ENCODE measurements around the gene PHACTR3. TPM values are rescaled to one million over a fixed set of nuclear protein-coding genes. Genes with fewer than 3 reads are reported as not detected.

Gene PHACTR3
- total RNA-seq, 2 donors from 2014 or later = 0.13 TPM; not detected in 1

DNA sequence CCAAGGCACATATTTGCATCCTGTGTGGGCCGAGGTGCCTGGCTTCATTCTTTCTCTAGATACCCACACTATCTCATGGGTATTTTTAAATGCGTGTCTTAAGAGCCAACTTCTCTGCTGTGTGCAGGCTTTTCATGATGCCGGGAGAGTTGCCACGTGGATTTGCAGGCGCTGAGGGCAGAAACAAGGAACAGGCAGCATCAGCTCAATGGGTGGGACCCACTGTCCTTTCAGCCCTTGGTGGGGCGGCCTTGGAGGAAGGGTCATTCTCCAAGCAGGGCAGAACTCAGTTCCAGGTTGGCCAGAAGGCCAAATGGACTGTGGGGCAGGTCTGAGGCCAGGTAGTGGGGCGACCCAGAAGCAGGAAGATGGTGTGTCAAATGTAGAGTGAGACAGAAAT is 84.7 kb downstream of the PHACTR3 start:
- no peak for DNase-seq
- 58 to 74% methylated on average over 2 to 7 of the region's 7 CpGs for WGBS, 2 experiments (ENCODE audit: insufficient coverage in 1 of 2, insufficient read length in 1 of 2)

DNA sequence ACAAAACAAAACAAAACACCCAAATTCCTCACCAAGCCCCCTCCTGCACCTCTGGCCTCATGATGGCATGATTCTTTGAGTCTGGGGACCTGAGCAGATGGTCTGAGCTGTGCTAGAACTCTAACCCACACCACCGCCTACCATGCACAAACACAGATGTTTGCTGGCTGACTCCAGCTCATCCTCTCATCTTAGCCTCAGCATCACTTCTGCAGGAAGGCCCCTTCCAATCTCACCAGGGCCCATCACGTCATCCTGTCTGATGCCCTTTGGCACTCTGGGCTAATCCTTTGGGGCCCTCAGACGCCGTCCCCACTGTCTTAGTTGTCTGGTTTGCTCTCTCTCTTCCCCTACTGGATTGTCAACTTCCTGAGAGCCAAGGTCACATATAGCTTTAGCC is 85.8 kb downstream of the PHACTR3 start:
- H3K9me3 ChIP-seq (ENCODE audit: control insufficient read depth, low read length) = peaks cover 55% of the 10 kb centered on the region
- Mint-ChIP-seq H3K4me3 (no peak overlapping the region), H3K27ac (no peak overlapping the region), H3K4me1 (no peaks in the 10 kb centered on the region), H3K36me3 (ENCODE audit: low read depth) (no peaks in the 10 kb centered on the region), H3K27me3 (ENCODE audit: insufficient read depth) (peaks cover 25% of the 10 kb centered on the region), H3K9me3 (no peaks in the 10 kb centered on the region)
- no peak overlapping the region for H3K4me3 ChIP-seq (ENCODE audit: low read length)
- no peak for DNase-seq
- no peak overlapping the region for H3K9ac ChIP-seq (ENCODE audit: extremely low read depth, low read length, poor library complexity, severe bottlenecking)
- H3K4me1 ChIP-seq (ENCODE audit: control insufficient read depth, insufficient read depth, low read length) = no peaks in the 10 kb centered on the region
- no peaks in the 10 kb centered on the region for H3K27me3 ChIP-seq (ENCODE audit: control insufficient read depth, insufficient read depth, low read length, poor library complexity, severe bottlenecking)
- TF ChIP-seq, protein P1, sequence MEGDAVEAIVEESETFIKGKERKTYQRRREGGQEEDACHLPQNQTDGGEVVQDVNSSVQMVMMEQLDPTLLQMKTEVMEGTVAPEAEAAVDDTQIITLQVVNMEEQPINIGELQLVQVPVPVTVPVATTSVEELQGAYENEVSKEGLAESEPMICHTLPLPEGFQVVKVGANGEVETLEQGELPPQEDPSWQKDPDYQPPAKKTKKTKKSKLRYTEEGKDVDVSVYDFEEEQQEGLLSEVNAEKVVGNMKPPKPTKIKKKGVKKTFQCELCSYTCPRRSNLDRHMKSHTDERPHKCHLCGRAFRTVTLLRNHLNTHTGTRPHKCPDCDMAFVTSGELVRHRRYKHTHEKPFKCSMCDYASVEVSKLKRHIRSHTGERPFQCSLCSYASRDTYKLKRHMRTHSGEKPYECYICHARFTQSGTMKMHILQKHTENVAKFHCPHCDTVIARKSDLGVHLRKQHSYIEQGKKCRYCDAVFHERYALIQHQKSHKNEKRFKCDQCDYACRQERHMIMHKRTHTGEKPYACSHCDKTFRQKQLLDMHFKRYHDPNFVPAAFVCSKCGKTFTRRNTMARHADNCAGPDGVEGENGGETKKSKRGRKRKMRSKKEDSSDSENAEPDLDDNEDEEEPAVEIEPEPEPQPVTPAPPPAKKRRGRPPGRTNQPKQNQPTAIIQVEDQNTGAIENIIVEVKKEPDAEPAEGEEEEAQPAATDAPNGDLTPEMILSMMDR (conservative IDR thresholded peaks at IDR 0.05) = no peak
- no peak overlapping the region for H3K27ac ChIP-seq (ENCODE audit: low read depth, low read length)
- no peaks in the 10 kb centered on the region for H3K36me3 ChIP-seq (ENCODE audit: control insufficient read depth, insufficient read depth, low read length)
- WGBS, 2 experiments (ENCODE audit: insufficient coverage in 1 of 2, insufficient read length in 1 of 2) = 75 to 100% methylated on average over 1 to 4 of the region's 4 CpGs

More for the DNA sequence above, 84.7 kb downstream of the PHACTR3 start:
- TF ChIP-seq, protein P1 (conservative IDR thresholded peaks at IDR 0.05) = no peak
- H3K36me3 Mint-ChIP-seq (ENCODE audit: low read depth) = no peaks in the 10 kb centered on the region
- no peak overlapping the region for H3K27ac Mint-ChIP-seq
- H3K27me3 Mint-ChIP-seq (ENCODE audit: insufficient read depth) = peaks cover 23% of the 10 kb centered on the region
- H3K9me3 ChIP-seq (ENCODE audit: control insufficient read depth, low read length) = peaks cover 50% of the 10 kb centered on the region
- no peaks in the 10 kb centered on the region for H3K27me3 ChIP-seq (ENCODE audit: control insufficient read depth, insufficient read depth, low read length, poor library complexity, severe bottlenecking)
- H3K36me3 ChIP-seq (ENCODE audit: control insufficient read depth, insufficient read depth, low read length) = no peaks in the 10 kb centered on the region
- H3K27ac ChIP-seq (ENCODE audit: low read depth, low read length) = no peak overlapping the region
- H3K4me3 ChIP-seq (ENCODE audit: low read length) = no peak overlapping the region
- no peak overlapping the region for H3K9ac ChIP-seq (ENCODE audit: extremely low read depth, low read length, poor library complexity, severe bottlenecking)
- no peaks in the 10 kb centered on the region for H3K4me1 Mint-ChIP-seq
- H3K4me3 Mint-ChIP-seq = no peak overlapping the region
- no peaks in the 10 kb centered on the region for H3K4me1 ChIP-seq (ENCODE audit: control insufficient read depth, insufficient read depth, low read length)
- no peaks in the 10 kb centered on the region for H3K9me3 Mint-ChIP-seq

DNA sequence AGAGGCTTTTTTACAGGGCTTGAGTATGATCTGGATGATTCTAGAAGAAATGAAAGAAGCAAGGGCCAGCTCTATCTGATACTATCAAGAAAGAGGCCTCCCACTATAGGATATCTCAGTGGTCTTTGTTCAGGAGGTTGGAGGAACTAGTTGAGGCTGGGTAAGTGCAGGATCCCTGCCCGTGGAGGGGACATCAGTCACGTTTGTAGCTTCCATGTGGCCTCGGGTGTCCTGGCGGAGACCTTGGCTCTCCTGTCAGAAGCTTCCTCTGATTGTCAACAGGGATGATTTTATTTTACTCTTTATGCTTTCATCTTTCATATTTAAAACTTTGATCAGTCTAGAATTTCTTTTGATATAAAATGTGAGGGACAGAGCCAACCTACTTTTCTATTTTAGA is 86.6 kb downstream of the PHACTR3 start:
- no peaks in the 10 kb centered on the region for H3K36me3 Mint-ChIP-seq (ENCODE audit: low read depth)
- H3K9me3 Mint-ChIP-seq = no peaks in the 10 kb centered on the region
- no peak overlapping the region for H3K27ac Mint-ChIP-seq
- peaks cover 55% of the 10 kb centered on the region for H3K9me3 ChIP-seq (ENCODE audit: control insufficient read depth, low read length)
- H3K27me3 ChIP-seq (ENCODE audit: control insufficient read depth, insufficient read depth, low read length, poor library complexity, severe bottlenecking) = no peaks in the 10 kb centered on the region
- no peak for DNase-seq
- no peak overlapping the region for H3K4me3 Mint-ChIP-seq
- H3K4me3 ChIP-seq (ENCODE audit: low read length) = no peak overlapping the region
- H3K27ac ChIP-seq (ENCODE audit: low read depth, low read length) = no peak overlapping the region
- WGBS, 2 experiments (ENCODE audit: insufficient coverage in 1 of 2, insufficient read length in 1 of 2) = 53 to 60% methylated on average over 1 to 4 of the region's 4 CpGs
- peaks cover 28% of the 10 kb centered on the region for H3K27me3 Mint-ChIP-seq (ENCODE audit: insufficient read depth)
- H3K4me1 Mint-ChIP-seq = no peaks in the 10 kb centered on the region
- no peaks in the 10 kb centered on the region for H3K4me1 ChIP-seq (ENCODE audit: control insufficient read depth, insufficient read depth, low read length)
- TF ChIP-seq, protein P1 (conservative IDR thresholded peaks at IDR 0.05) = no peak
- no peaks in the 10 kb centered on the region for H3K36me3 ChIP-seq (ENCODE audit: control insufficient read depth, insufficient read depth, low read length)
- no peak overlapping the region for H3K9ac ChIP-seq (ENCODE audit: extremely low read depth, low read length, poor library complexity, severe bottlenecking)
